Gastrocnemius medialis (tissue), 4 donors: ENCODE results near the gene MYD88.

Experiments used
- CTCF ChIP-seq, 5 experiments: fragments of 450-650 bp in 3 of 5; fragments of 200-600 bp in 2 of 5; sonication (generic) in 2 of 5; IDR thresholded peaks in 4 of 5; conservative IDR thresholded peaks in 1 of 5; 1 replicate in 4 of 5; 2 replicates in 1 of 5; pipeline ENCODE4 v1.5.1; 2016 to 2019; ENCODE audit warnings: antibody characterized with exemption in 5 of 5, mild to moderate bottlenecking in 3 of 5, moderate library complexity in 3 of 5
- POLR2A ChIP-seq, 2 donors: fragments of 450-650 bp; IDR thresholded peaks; one replicate each; pipeline ENCODE4 v1.6.1; 2017; ENCODE audit warnings: antibody characterized with exemption in 2 of 2, mild to moderate bottlenecking in 2 of 2, moderate library complexity in 2 of 2

- TF ChIP-seq CTCF (IDR thresholded peaks at IDR 0.05 in 4 of 5, conservative IDR thresholded peaks at IDR 0.05 in 1 of 5), result no peak
- no peak for TF ChIP-seq POLR2A (IDR thresholded peaks at IDR 0.05)
Measured at GRCh38 chr3:38097446-38098375, 40.8 kb upstream of the MYD88 start.
